Sigmoid colon (tissue), 7 donors: ENCODE results near the gene TSC22D1. TPM values are rescaled to one million over a fixed set of nuclear protein-coding genes. Genes with fewer than 3 reads are reported as not detected.

Experiments
- DNase-seq: peaks from one replicate; pipeline ENCODE4 v3.0.0-alpha.2; 2019
- H3K27ac ChIP-seq, 4 donors: fragments of 200-600 bp; sonication (generic); one replicate each; pipeline ENCODE4 v1.5.1; 2016 to 2019; ENCODE audit warnings: mild to moderate bottlenecking in 1 of 4
- H3K27me3 ChIP-seq, 3 donors: fragments of 200-600 bp; sonication (generic); one replicate each; pipeline ENCODE4 v1.5.1; 2019; ENCODE audit warnings: mild to moderate bottlenecking in 1 of 3
- H3K36me3 ChIP-seq, 4 donors: fragments of 200-600 bp; sonication (generic); one replicate each; pipeline ENCODE4 v1.5.1; 2016 to 2019
- H3K4me1 ChIP-seq, 4 donors: fragments of 200-600 bp; sonication (generic); one replicate each; pipeline ENCODE4 v1.5.1; 2017 to 2019
- H3K4me3 ChIP-seq, 4 donors: fragments of 200-600 bp; sonication (generic); one replicate each; pipeline ENCODE4 v1.5.1; 2017 to 2019; ENCODE audit warnings: mild to moderate bottlenecking in 2 of 4, moderate library complexity in 1 of 4
- H3K9me3 ChIP-seq, 4 donors: fragments of 200-600 bp in 3 of 4; sonication (generic) in 3 of 4; one replicate each; pipeline versions ENCODE4 v1.5.1 to v1.6.1; 2013 to 2019
- EP300 ChIP-seq, 4 donors: sonication (generic); formaldehyde crosslinking; IDR thresholded peaks; one replicate each; pipeline ENCODE4 v1.6.1; 2017; ENCODE audit warnings: antibody characterized with exemption in 4 of 4
- POLR2A ChIP-seq, 2 donors: fragments of 450-650 bp; IDR thresholded peaks; one replicate each; pipeline ENCODE4 v1.6.1; 2016; ENCODE audit warnings: antibody characterized with exemption in 2 of 2, mild to moderate bottlenecking in 2 of 2, moderate library complexity in 2 of 2
- POLR2AphosphoS5 ChIP-seq, 4 donors: sonication (generic); formaldehyde crosslinking; IDR thresholded peaks; one replicate each; pipeline ENCODE4 v1.6.1; 2017; ENCODE audit warnings: antibody characterized with exemption in 4 of 4
- WGBS, 2 donors: extraction: QIAGEN DNeasy Blood & Tissue Kit; methylation state at CpG; one replicate each; pipeline ENCODE4 v1.1.7; 2013; 5-methylcytosine and 5-hydroxymethylcytosine counted together
- intact Hi-C: fragments of 100-400 bp; cut with DNase I; formaldehyde crosslinking; loops from one replicate; pipeline ENCODE4 v1.15.1; 2023
- polyA plus RNA-seq, 3 donors: library from polyadenylated mRNA; stranded (reverse); fragments of 200-250 nt; gene quantifications; one replicate each; pipeline ENCODE4 v1.2.3, GENCODE V29; 2013
- total RNA-seq, 4 donors: library from RNA; depleted of rRNA; stranded (reverse); fragments of >200 nt; gene quantifications; one replicate each; pipeline ENCODE4 v1.1.0, GENCODE V29; 2016
- TF ChIP-seq, protein P1 (sequence below), 4 experiments: fragments of 450-650 bp in 3 of 4; fragments of 200-600 bp in 1 of 4; IDR thresholded peaks; one replicate each; pipeline ENCODE4 v1.5.1; 2016 to 2019; ENCODE audit warnings: antibody characterized with exemption in 4 of 4, mild to moderate bottlenecking in 3 of 4, moderate library complexity in 2 of 4
- donor health status: healthy with polysubstance abuse.
- donor health status: Bipolar disorder and iron deficiency.
- donor health status: healthy.

Gene TSC22D1
- total and polyA plus RNA-seq, 7 donors = 121 to 225 (median 176) TPM

DNA sequence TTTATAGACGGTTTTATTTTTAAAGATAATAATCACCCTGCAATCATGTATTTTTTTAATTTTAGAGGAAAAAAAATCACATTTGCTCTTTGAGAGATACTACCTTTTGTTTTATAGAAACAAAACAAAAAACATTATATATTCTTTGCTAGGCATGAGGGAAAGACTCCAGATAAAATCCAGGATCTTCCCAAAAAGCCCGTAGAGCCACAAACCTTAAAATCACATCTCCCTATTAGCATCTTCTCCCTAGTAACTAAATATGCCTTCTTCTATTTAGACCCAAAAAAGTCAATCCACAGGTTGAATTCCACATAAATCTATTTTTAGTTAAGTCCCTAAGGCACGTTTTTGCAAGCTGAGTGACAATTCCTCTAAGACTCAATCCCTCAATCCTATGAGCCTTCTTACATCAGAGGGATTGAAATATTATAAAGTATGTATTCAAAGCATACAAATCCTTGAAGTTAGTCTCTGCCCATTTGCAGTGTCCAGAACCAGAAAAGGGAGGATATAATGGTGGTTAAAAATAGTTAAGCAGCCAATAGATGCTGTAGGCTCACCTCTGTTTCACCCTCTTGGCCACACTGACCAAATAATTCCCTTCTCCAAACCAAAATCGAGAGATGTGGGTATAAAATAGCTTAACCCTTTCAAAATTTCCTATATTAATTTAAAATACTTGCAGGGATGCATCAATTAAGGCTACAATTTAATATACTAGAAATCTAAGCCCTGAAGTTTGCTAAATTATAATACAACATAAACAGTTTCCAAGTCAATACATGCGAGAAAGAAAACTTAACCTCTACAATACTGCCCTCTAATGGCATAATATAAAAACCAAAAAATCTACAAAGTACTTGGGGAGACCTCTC, 138.5 kb downstream of the TSC22D1 start:
- Histone ChIP-seq H3K9me3 (no peaks in the 10 kb centered on the region), H3K4me3 (peak overlapping the region; percentile 64 to 86 (median 74)), H3K4me1 (peaks cover 0 to 30% (median 17%) of the 10 kb centered on the region in 4 donors), H3K27ac (peak overlapping the region; percentile 85 to 96 (median 92)), H3K36me3 (peaks cover 8 to 23% (median 10%) of the 10 kb centered on the region in 4 donors), H3K27me3 (no peaks in the 10 kb centered on the region)
- intact Hi-C loops = loop anchor here (1.0 to 5.0 kb wide), 5 partner anchors 131 to 529 kb away; no protein-coding TSS in a partner anchor
- 3 to 9% methylated on average over 5 of the region's 5 CpGs for WGBS, 2 donors
- no peak for TF ChIP-seq EP300 (IDR thresholded peaks at IDR 0.05)
- TF ChIP-seq POLR2AphosphoS5 (IDR thresholded peaks at IDR 0.05) = no peak
- TF ChIP-seq, protein P1, sequence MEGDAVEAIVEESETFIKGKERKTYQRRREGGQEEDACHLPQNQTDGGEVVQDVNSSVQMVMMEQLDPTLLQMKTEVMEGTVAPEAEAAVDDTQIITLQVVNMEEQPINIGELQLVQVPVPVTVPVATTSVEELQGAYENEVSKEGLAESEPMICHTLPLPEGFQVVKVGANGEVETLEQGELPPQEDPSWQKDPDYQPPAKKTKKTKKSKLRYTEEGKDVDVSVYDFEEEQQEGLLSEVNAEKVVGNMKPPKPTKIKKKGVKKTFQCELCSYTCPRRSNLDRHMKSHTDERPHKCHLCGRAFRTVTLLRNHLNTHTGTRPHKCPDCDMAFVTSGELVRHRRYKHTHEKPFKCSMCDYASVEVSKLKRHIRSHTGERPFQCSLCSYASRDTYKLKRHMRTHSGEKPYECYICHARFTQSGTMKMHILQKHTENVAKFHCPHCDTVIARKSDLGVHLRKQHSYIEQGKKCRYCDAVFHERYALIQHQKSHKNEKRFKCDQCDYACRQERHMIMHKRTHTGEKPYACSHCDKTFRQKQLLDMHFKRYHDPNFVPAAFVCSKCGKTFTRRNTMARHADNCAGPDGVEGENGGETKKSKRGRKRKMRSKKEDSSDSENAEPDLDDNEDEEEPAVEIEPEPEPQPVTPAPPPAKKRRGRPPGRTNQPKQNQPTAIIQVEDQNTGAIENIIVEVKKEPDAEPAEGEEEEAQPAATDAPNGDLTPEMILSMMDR (IDR thresholded peaks at IDR 0.05) = peak; percentile 36 to 71 (median 42)
- no peak for TF ChIP-seq POLR2A (IDR thresholded peaks at IDR 0.05)
- no peak for DNase-seq

DNA sequence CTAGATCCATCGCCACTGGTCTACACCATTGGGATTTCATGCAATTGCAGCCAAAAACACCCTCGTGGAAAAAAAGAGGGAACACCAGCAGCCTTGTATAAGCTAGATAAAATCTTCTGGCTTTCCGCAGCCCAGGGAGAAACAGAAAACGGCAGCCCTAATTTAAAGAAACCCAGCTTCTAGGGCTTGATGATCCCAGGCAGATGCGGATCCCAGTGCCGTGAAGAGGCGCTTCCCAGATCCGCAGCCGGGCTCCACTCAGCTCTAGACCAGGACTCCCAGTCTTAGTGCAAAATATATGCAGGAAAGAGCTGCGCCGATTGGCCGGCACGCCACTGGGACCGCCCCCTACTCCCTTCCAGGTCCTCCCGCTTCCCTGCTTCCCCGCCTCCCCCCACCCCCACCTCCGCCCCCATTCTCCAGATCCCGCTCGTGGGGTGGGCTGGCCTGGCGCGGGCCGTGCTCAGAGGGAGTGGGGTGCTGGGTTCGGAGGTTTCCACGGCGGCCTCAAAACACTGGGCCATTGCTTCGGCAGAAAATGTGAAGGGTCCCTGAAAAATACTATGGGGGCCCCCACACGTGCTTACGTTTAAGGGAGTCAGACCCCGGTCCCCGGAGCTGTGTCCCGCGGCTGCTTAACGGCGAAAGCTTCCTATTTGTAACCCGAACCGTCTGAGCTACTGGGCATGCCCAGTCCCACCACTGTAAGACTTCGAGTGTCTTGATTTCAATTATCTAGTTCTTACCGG, 139.4 kb downstream of the TSC22D1 start:
- peaks cover 0 to 35% (median 18%) of the 10 kb centered on the region in 4 donors for H3K4me1 ChIP-seq
- H3K36me3 ChIP-seq = peaks cover 8 to 23% (median 10%) of the 10 kb centered on the region in 4 donors
- peak overlapping the region; percentile 64 to 86 (median 74) for H3K4me3 ChIP-seq
- peak; percentile 99 for DNase-seq
- peak; percentile 99 to 100 (median 100) for TF ChIP-seq POLR2AphosphoS5 (IDR thresholded peaks at IDR 0.05)
- TF ChIP-seq EP300 (IDR thresholded peaks at IDR 0.05) = peak in 1 of 4 donors; percentile 28
- TF ChIP-seq POLR2A (IDR thresholded peaks at IDR 0.05) = peak; percentile 99
- TF ChIP-seq, protein P1 (IDR thresholded peaks at IDR 0.05) = no peak
- no peaks in the 10 kb centered on the region for H3K9me3 ChIP-seq
- intact Hi-C loops = loop anchor here (1.0 to 5.0 kb wide), 5 partner anchors 130 to 386 kb away; no protein-coding TSS in a partner anchor
- WGBS, 2 donors = 0 to 1% methylated on average over 38 of the region's 38 CpGs
- peak overlapping the region; percentile 85 to 96 (median 92) for H3K27ac ChIP-seq
- H3K27me3 ChIP-seq = no peaks in the 10 kb centered on the region

DNA sequence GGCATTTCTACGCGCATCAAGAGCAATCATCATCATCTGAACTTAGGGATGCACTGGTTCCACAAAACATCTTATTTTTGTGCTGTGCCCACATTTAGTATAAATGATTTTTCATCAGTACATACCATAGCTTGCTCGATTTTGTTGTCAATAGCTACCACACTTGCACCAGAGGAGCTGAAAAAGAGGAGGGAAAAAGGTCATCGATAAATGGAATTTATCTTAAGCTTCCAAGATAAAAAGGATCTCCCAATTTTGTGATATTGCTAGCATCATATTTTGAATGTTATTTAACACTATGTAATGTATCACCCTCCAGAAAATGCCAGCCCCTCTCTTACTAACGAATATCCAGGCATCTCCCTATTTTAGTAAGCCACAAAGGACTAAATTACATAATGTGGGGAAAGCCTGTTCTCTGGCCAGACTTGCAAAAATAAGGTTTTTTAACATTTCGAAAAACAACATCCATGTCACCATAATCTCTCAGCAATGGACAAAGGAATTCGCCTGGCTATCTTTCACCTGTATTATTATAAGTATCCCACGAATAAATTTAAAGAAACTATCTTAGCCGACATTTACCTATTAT, 140.1 kb downstream of the TSC22D1 start:
- H3K4me1 ChIP-seq = peaks cover 0 to 35% (median 18%) of the 10 kb centered on the region in 4 donors
- H3K27ac ChIP-seq = peak overlapping the region; percentile 85 to 96 (median 92)
- peaks cover 8 to 23% (median 10%) of the 10 kb centered on the region in 4 donors for H3K36me3 ChIP-seq
- H3K4me3 ChIP-seq = peak overlapping the region; percentile 64 to 86 (median 74)
- H3K9me3 ChIP-seq = no peaks in the 10 kb centered on the region
- no peak for DNase-seq
- intact Hi-C loops = loop anchor here (1.0 to 5.0 kb wide), 4 partner anchors 129 to 294 kb away; no protein-coding TSS in a partner anchor
- 1% methylated on average over 9 of the region's 9 CpGs for WGBS, 2 donors
- no peaks in the 10 kb centered on the region for H3K27me3 ChIP-seq
- TF ChIP-seq POLR2A (IDR thresholded peaks at IDR 0.05) (no peak), POLR2AphosphoS5 (IDR thresholded peaks at IDR 0.05) (no peak), EP300 (IDR thresholded peaks at IDR 0.05) (no peak)
- TF ChIP-seq, protein P1 (IDR thresholded peaks at IDR 0.05) = no peak

DNA sequence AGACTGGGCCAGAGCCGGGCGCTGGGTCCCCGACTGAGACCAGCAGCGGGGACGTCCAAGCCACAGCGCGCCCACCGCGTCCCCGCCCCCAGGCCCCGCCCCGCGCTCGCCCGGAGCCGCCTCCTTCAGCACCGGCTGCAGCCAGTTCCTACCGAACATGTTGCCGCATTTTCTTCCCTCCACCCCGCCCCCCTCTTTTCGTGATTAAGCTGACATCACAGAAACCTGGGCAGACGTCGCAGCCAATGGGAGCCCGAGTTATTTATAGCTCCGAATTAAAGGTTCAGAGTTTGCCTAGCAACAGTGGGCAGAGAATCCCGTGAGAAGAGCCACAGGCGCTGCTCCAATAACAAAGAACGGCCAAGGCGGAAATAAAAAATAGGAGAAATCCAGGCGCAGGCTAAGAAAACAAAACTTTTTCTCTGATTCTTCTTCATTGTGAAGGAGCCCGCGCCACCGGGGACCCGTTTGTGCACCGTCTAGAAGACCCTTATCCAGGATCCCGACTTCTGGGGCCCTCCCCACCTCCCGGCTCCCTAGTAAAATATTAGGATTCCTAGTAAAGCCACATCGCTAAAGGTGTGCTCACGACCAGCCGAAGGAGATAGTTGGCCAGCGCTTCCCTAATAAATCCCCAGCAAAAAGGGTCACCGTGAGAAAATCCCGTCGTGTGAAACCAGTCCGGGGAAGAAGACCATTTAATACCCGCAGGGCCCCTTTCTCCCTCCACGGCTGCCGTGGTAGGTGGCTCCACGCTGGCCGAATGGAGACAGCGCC, 140.8 kb downstream of the TSC22D1 start:
- no peaks in the 10 kb centered on the region for H3K27me3 ChIP-seq
- peak overlapping the region; percentile 85 to 96 (median 92) for H3K27ac ChIP-seq
- H3K4me3 ChIP-seq = peak overlapping the region; percentile 64 to 86 (median 74)
- peak; percentile 99 for DNase-seq
- peak in 2 of 4 donors; percentile 64 to 66 for TF ChIP-seq EP300 (IDR thresholded peaks at IDR 0.05)
- peak; percentile 82 to 97 (median 90) for TF ChIP-seq POLR2AphosphoS5 (IDR thresholded peaks at IDR 0.05)
- TF ChIP-seq POLR2A (IDR thresholded peaks at IDR 0.05) = peak; percentile 49 to 91
- TF ChIP-seq, protein P1 (IDR thresholded peaks at IDR 0.05) = no peak
- intact Hi-C loops = loop anchor here (5.0 kb wide), 1 partner anchor 293 kb away; no protein-coding TSS in a partner anchor
- no peaks in the 10 kb centered on the region for H3K9me3 ChIP-seq
- WGBS, 2 donors = 0% methylated on average over 51 of the region's 51 CpGs
- peaks cover 8 to 23% (median 10%) of the 10 kb centered on the region in 4 donors for H3K36me3 ChIP-seq
- peaks cover 0 to 35% (median 18%) of the 10 kb centered on the region in 4 donors for H3K4me1 ChIP-seq
